Pancreas (tissue), 10 donors: ENCODE measurements around the gene EYA4. TPM values are rescaled to one million over a fixed set of nuclear protein-coding genes. Genes with fewer than 3 reads are reported as not detected.

Source experiments
- ATAC-seq, 4 donors: fragments of 200-7000 bp; cut with Tn5 transposase; one replicate each; pipeline versions ENCODE4 v1.8.0 to v1.9.1; 2020; ENCODE audit warnings: mild to moderate bottlenecking in 4 of 4, moderate library complexity in 4 of 4
- DNase-seq, 6 donors: peaks; one replicate each; pipeline ENCODE4 v3.0.0-alpha.2; 2020
- FAIRE-seq: peaks from 2 replicates; lab custom pipeline; 2012; peaks lifted over from hg19 to GRCh38; lab: Jason Lieb, UNC
- H3K27ac ChIP-seq, 4 donors: fragments of 200-600 bp; sonication (generic); 1 replicate in 3 of 4; 2 replicates in 1 of 4; pipeline versions ENCODE4 v1.5.0 to v1.8.0; 2020
- H3K27me3 ChIP-seq, 4 donors: fragments of 200-600 bp; one replicate each; pipeline ENCODE4 v1.8.0; 2021
- H3K36me3 ChIP-seq, 3 donors: fragments of 200-600 bp; sonication (generic) in 1 of 3; one replicate each; pipeline versions ENCODE4 v1.5.0 to v1.8.0; 2020 to 2021
- H3K4me1 ChIP-seq, 3 donors: fragments of 200-600 bp; one replicate each; pipeline ENCODE4 v1.8.0; 2021
- H3K4me3 ChIP-seq, 4 donors: fragments of 200-600 bp; sonication (generic) in 2 of 4; one replicate each; pipeline versions ENCODE4 v1.5.0 to v1.8.0; 2020 to 2021
- H3K9me3 ChIP-seq, 4 donors: fragments of 200-600 bp; one replicate each; pipeline ENCODE4 v1.8.0; 2021
- CTCF ChIP-seq, 4 donors: fragments of 200-600 bp; sonication (generic) in 3 of 4; IDR thresholded peaks; one replicate each; pipeline versions ENCODE4 v1.5.0 to v1.8.0; 2021; ENCODE audit warnings: antibody characterized with exemption in 4 of 4
- WGBS, 2 donors: extraction: QIAGEN DNeasy Blood & Tissue Kit; methylation state at CpG; one replicate each; pipeline ENCODE4 v1.1.7; 2013; 5-methylcytosine and 5-hydroxymethylcytosine counted together
- intact Hi-C, 3 donors: fragments of 100-400 bp; cut with DNase I; formaldehyde crosslinking; loops; one replicate each; pipeline versions ENCODE4 v1.11.1 to v1.14.2; 2022
- polyA plus RNA-seq, 2 donors: library from polyadenylated mRNA; stranded (reverse); fragments of 200-250 nt; gene quantifications; one replicate each; pipeline ENCODE4 v1.2.3, GENCODE V29; 2013
- total RNA-seq, 6 donors: library from RNA; stranded (reverse); fragmentation: NEBNext Ultra II Directional in 4 of 6; extraction: Animal tissue kit (Norgen Biotek cat#: 25700) in 4 of 6; gene quantifications; one replicate each; pipeline versions ENCODE4 v1.2.1 to v1.2.4, GENCODE V29; 2021 to 2023
- donor health status: healthy with polysubstance abuse.
- donor health status: DM: no; HTN: no; CAD: no; lungs with moderate emphysema.
- donor health status: DM: no; HTN: no; CAD: no.
- donor health status: control.
- donor health status: control.
- donor health status: Bipolar disorder and iron deficiency.
- donor health status: DM: yes; HTN: yes; CAD: no.
- donor health status: DM: no; HTN: no; CAD: no.
- donor health status: DM: no; HTN: no; CAD: no.
- donor health status: DM: yes; HTN: yes; CAD: no.

Gene EYA4
- total and polyA plus RNA-seq, 8 donors: 0.08 to 1.3 (median 0.19) TPM

DNA sequence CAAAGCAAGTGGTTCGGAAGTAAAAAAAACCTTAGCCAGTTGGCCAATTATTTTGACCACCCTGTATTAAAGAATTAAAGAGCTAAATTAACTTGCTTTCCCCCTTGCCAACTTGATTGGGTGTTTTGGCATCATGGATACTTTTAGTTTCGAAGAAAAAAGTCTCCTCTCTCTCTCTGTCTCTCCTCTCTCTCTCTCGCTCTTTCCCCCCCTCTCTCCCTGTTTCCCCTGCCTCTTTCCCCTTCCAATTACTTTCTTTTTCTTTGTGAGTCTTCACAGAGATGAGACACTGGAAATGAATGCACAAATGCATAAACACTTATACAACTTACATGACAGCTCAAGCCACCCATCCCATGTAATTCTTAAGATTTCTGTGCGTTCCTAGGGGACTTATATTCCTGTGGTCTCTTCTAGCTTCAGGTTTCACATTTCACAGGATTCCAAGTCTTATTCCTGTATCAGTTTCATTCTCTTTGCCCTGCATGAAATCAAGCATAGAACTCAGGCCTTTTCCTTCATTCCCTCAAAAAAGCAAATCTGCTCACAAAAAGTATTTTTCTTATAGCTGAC, 32.9 kb upstream of the EYA4 start:
- no peak for FAIRE-seq
- H3K36me3 ChIP-seq: no peaks in the 10 kb centered on the region
- WGBS, 2 donors: 57 to 71% methylated on average over 4 of the region's 4 CpGs
- no peak for DNase-seq
- no peaks in the 10 kb centered on the region for H3K9me3 ChIP-seq
- ATAC-seq: no peak
- intact Hi-C loops: no loop called here
- H3K27ac ChIP-seq: no peak overlapping the region
- TF ChIP-seq CTCF (IDR thresholded peaks at IDR 0.05): no peak
- H3K27me3 ChIP-seq: no peaks in the 10 kb centered on the region
- H3K4me1 ChIP-seq: no peaks in the 10 kb centered on the region
- H3K4me3 ChIP-seq: no peak overlapping the region

DNA sequence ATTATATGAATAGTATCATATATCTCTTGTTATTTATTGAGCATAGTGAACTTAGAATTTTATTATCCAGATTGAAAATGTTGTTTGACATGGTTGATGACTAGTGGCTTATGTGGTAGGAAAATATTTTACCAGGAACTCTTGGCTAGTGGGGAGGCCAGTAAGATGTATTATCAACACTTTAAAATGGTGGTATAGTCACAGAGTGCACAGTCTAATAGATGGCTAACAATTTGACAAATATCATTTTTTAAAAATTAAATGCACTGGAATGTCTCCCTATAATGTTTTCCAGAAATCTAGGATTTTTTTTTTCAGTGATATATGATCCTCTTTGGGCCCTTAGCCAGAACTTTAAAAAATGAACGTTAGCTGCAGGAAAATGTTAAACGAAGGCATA, 26.9 kb upstream of the EYA4 start:
- Histone ChIP-seq H3K9me3 (no peaks in the 10 kb centered on the region), H3K27ac (no peak overlapping the region), H3K4me3 (no peak overlapping the region), H3K4me1 (no peaks in the 10 kb centered on the region), H3K27me3 (no peaks in the 10 kb centered on the region), H3K36me3 (no peaks in the 10 kb centered on the region)
- FAIRE-seq: no peak
- 13% methylated on average over 2 of the region's 2 CpGs for WGBS, 2 donors
- no peak for DNase-seq
- intact Hi-C loops: no loop called here
- ATAC-seq: no peak
- no peak for TF ChIP-seq CTCF (IDR thresholded peaks at IDR 0.05)

- Histone ChIP-seq H3K4me1 (no peaks in the 10 kb centered on the region), H3K27ac (no peak overlapping the region), H3K36me3 (no peaks in the 10 kb centered on the region), H3K27me3 (no peaks in the 10 kb centered on the region), H3K4me3 (no peak overlapping the region), H3K9me3 (no peaks in the 10 kb centered on the region)
- intact Hi-C loops: no loop called here
- WGBS, 2 donors: 33 to 53% methylated on average over 3 of the region's 3 CpGs
- FAIRE-seq (no peak), DNase-seq (no peak), ATAC-seq (no peak)
- no peak for TF ChIP-seq CTCF (IDR thresholded peaks at IDR 0.05)
Observed at GRCh38 chr6:133218852-133219251, 22.3 kb upstream of the EYA4 start.

GRCh38 chr6:133223452-133224029, 17.6 kb upstream of the EYA4 start:
- DNase-seq: no peak
- no peak for FAIRE-seq
- no peaks in the 10 kb centered on the region for H3K36me3 ChIP-seq
- no peak for ATAC-seq
- no peak overlapping the region for H3K27ac ChIP-seq
- TF ChIP-seq CTCF (IDR thresholded peaks at IDR 0.05): no peak
- WGBS, 2 donors: 80 to 81% methylated on average over 3 of the region's 3 CpGs
- intact Hi-C loops: no loop called here
- H3K27me3 ChIP-seq: no peaks in the 10 kb centered on the region
- H3K9me3 ChIP-seq: no peaks in the 10 kb centered on the region
- no peak overlapping the region for H3K4me3 ChIP-seq
- no peaks in the 10 kb centered on the region for H3K4me1 ChIP-seq

DNA sequence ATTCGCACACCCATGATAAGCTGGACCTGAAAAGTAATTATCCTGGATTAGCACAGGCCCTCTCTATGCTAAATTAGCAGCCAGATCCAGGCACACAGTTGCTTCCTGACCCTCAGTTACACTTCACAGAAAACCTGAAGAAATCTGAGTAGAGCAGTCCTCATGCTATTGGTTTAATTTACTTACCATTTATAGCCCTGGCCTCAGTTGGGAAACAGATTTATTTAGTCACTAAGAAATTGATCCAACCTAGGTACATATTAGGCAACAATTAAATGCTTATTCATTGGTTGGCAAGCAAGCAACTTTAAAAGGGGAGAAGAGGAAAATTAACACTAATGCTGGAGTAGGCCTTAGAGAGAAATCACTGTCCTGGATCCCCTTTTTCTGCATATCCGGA, 15.6 kb upstream of the EYA4 start:
- FAIRE-seq: no peak
- no peak for ATAC-seq
- no peak for TF ChIP-seq CTCF (IDR thresholded peaks at IDR 0.05)

More for the DNA sequence above, 15.6 kb upstream of the EYA4 start:
- Histone ChIP-seq H3K4me1 (no peaks in the 10 kb centered on the region), H3K4me3 (no peak overlapping the region), H3K9me3 (no peaks in the 10 kb centered on the region), H3K27me3 (no peaks in the 10 kb centered on the region), H3K27ac (no peak overlapping the region), H3K36me3 (no peaks in the 10 kb centered on the region)
- WGBS, 2 donors: 91 to 98% methylated on average over 2 of the region's 2 CpGs
- intact Hi-C loops: no loop called here
- DNase-seq: no peak
